H1 (cell line): ENCODE results near the gene GPR15LG. TPM values are rescaled to one million over a fixed set of nuclear protein-coding genes. Genes with fewer than 3 reads are reported as not detected.

Experiments
- CEBPB ChIP-seq: IDR thresholded peaks from 2 replicates; pipeline ENCODE4 v1.6.1; 2012; ENCODE audit warnings: low read depth, low read length
- CHD2 ChIP-seq: IDR thresholded peaks from 2 replicates; pipeline ENCODE4 v1.6.1; 2012; ENCODE audit warnings: low read length, improper control_type of control experiment
- FOSL1 ChIP-seq: IDR thresholded peaks from 2 replicates; pipeline ENCODE4 v1.6.1; 2011; ENCODE audit warnings: mild to moderate bottlenecking, low read depth, low read length, moderate library complexity; ENCODE audit not compliant: insufficient read depth
- KDM1A ChIP-seq: fragments of 200-600, 300-600 bp; sonication (generic); IDR thresholded peaks from 2 replicates; pipeline ENCODE4 v1.7.1; 2016; ENCODE audit warnings: mild to moderate bottlenecking, low read length, borderline replicate concordance
- PHF8 ChIP-seq: fragments of 200-600 bp; sonication (generic); conservative IDR thresholded peaks from 2 replicates; pipeline ENCODE4 v1.7.1; 2012; ENCODE audit warnings: low read depth, mild to moderate bottlenecking, inconsistent platforms, low read length, moderate library complexity
- RXRA ChIP-seq: IDR thresholded peaks from 2 replicates; pipeline ENCODE4 v1.6.1; 2011; ENCODE audit warnings: low read depth, mild to moderate bottlenecking, low read length, moderate library complexity; ENCODE audit not compliant: insufficient read depth
- TAF1 ChIP-seq: IDR thresholded peaks from 2 replicates; pipeline ENCODE4 v1.6.1; 2011; ENCODE audit warnings: mild to moderate bottlenecking, low read depth, low read length
- TAF7 ChIP-seq: optimal IDR thresholded peaks from 2 replicates; pipeline ENCODE3; 2011; ENCODE audit warnings: low read depth, mild to moderate bottlenecking, inconsistent platforms, low read length, moderate library complexity, borderline replicate concordance
- USF2 ChIP-seq: IDR thresholded peaks from 2 replicates; pipeline ENCODE4 v1.6.1; 2011; ENCODE audit warnings: low read length, improper control_type of control experiment
- polyA plus RNA-seq, 7 experiments: library from polyadenylated mRNA; depleted of rRNA in 3 of 7; stranded (reverse) in 5 of 7; unstranded in 2 of 7; fragments of >200 nt in 5 of 7; fragments of 200-250 nt in 2 of 7; gene quantifications; 1 replicate in 5 of 7; 2 replicates in 1 of 7; 4 replicates in 1 of 7; pipeline versions ENCODE4 v1.2.1 to v1.2.3, GENCODE V29; 2011 to 2013; ENCODE audit warnings: missing spikeins in 2 of 7, mixed read lengths in 2 of 7
- total RNA-seq: library from RNA; stranded (reverse); fragmentation: NEBNext Ultra II Directional; extraction: Animal tissue kit (Norgen Biotek cat#: 25700); gene quantifications from 2 replicates; pipeline ENCODE4 v1.2.1, GENCODE V29; 2021
- TF ChIP-seq, protein P1 (sequence below): fragments of 300-600 bp; sonication (generic); IDR thresholded peaks from 2 replicates; pipeline ENCODE4 v1.7.1; 2012; ENCODE audit warnings: low read length, moderate library complexity, mild to moderate bottlenecking, inconsistent platforms; ENCODE audit not compliant: insufficient replicate concordance

GPR15LG gene
- total and polyA plus RNA-seq, 2 of the 8 experiments (the other 6 are each of a cell fraction or from before 2014, with no cell fraction given) = not detected

GRCh38 chr10:84163996-84164395 is 9.6 kb upstream of the GPR15LG start (continued):
- TF ChIP-seq, protein P1, sequence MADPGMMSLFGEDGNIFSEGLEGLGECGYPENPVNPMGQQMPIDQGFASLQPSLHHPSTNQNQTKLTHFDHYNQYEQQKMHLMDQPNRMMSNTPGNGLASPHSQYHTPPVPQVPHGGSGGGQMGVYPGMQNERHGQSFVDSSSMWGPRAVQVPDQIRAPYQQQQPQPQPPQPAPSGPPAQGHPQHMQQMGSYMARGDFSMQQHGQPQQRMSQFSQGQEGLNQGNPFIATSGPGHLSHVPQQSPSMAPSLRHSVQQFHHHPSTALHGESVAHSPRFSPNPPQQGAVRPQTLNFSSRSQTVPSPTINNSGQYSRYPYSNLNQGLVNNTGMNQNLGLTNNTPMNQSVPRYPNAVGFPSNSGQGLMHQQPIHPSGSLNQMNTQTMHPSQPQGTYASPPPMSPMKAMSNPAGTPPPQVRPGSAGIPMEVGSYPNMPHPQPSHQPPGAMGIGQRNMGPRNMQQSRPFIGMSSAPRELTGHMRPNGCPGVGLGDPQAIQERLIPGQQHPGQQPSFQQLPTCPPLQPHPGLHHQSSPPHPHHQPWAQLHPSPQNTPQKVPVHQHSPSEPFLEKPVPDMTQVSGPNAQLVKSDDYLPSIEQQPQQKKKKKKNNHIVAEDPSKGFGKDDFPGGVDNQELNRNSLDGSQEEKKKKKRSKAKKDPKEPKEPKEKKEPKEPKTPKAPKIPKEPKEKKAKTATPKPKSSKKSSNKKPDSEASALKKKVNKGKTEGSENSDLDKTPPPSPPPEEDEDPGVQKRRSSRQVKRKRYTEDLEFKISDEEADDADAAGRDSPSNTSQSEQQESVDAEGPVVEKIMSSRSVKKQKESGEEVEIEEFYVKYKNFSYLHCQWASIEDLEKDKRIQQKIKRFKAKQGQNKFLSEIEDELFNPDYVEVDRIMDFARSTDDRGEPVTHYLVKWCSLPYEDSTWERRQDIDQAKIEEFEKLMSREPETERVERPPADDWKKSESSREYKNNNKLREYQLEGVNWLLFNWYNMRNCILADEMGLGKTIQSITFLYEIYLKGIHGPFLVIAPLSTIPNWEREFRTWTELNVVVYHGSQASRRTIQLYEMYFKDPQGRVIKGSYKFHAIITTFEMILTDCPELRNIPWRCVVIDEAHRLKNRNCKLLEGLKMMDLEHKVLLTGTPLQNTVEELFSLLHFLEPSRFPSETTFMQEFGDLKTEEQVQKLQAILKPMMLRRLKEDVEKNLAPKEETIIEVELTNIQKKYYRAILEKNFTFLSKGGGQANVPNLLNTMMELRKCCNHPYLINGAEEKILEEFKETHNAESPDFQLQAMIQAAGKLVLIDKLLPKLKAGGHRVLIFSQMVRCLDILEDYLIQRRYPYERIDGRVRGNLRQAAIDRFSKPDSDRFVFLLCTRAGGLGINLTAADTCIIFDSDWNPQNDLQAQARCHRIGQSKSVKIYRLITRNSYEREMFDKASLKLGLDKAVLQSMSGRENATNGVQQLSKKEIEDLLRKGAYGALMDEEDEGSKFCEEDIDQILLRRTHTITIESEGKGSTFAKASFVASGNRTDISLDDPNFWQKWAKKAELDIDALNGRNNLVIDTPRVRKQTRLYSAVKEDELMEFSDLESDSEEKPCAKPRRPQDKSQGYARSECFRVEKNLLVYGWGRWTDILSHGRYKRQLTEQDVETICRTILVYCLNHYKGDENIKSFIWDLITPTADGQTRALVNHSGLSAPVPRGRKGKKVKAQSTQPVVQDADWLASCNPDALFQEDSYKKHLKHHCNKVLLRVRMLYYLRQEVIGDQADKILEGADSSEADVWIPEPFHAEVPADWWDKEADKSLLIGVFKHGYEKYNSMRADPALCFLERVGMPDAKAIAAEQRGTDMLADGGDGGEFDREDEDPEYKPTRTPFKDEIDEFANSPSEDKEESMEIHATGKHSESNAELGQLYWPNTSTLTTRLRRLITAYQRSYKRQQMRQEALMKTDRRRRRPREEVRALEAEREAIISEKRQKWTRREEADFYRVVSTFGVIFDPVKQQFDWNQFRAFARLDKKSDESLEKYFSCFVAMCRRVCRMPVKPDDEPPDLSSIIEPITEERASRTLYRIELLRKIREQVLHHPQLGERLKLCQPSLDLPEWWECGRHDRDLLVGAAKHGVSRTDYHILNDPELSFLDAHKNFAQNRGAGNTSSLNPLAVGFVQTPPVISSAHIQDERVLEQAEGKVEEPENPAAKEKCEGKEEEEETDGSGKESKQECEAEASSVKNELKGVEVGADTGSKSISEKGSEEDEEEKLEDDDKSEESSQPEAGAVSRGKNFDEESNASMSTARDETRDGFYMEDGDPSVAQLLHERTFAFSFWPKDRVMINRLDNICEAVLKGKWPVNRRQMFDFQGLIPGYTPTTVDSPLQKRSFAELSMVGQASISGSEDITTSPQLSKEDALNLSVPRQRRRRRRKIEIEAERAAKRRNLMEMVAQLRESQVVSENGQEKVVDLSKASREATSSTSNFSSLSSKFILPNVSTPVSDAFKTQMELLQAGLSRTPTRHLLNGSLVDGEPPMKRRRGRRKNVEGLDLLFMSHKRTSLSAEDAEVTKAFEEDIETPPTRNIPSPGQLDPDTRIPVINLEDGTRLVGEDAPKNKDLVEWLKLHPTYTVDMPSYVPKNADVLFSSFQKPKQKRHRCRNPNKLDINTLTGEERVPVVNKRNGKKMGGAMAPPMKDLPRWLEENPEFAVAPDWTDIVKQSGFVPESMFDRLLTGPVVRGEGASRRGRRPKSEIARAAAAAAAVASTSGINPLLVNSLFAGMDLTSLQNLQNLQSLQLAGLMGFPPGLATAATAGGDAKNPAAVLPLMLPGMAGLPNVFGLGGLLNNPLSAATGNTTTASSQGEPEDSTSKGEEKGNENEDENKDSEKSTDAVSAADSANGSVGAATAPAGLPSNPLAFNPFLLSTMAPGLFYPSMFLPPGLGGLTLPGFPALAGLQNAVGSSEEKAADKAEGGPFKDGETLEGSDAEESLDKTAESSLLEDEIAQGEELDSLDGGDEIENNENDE = no peak
- TF ChIP-seq CEBPB (no peak), PHF8 (no peak), TAF1 (no peak), TAF7 (no peak), CHD2 (no peak), FOSL1 (no peak), USF2 (no peak), RXRA (no peak), KDM1A (no peak)
